ENCODE data around the gene ZNF3.

The ZNF3 gene

GRCh38 chr7:100085515-100085914 lies 4.0 kb upstream of the ZNF3 start:
- Histone ChIP-seq H3K36me3 (ENCODE audit: control insufficient read depth, insufficient read depth, low read length) (peaks cover 3% of the 10 kb centered on the region), H3K9ac (ENCODE audit: low read length) (no peak overlapping the region), H3K4me3 (ENCODE audit: low read depth, low read length) (no peak overlapping the region), H3K9me3 (ENCODE audit: control insufficient read depth, insufficient read depth, low read depth, low read length) (no peaks in the 10 kb centered on the region), H3K4me1 (ENCODE audit: control insufficient read depth, insufficient read depth, low read length) (peaks cover 19% of the 10 kb centered on the region), H3K27ac (ENCODE audit: low read depth, low read length) (no peak overlapping the region), H3K27me3 (ENCODE audit: control insufficient read depth, insufficient read depth, low read length) (no peaks in the 10 kb centered on the region)

GRCh38 chr7:100082978-100083377 lies 1.5 kb upstream of the ZNF3 start:
- Histone ChIP-seq H3K9me3 (ENCODE audit: control insufficient read depth, insufficient read depth, low read depth, low read length) (no peaks in the 10 kb centered on the region), H3K27me3 (ENCODE audit: control insufficient read depth, insufficient read depth, low read length) (no peaks in the 10 kb centered on the region), H3K9ac (ENCODE audit: low read length) (no peak overlapping the region), H3K36me3 (ENCODE audit: control insufficient read depth, insufficient read depth, low read length) (peaks cover 21% of the 10 kb centered on the region), H3K4me1 (ENCODE audit: control insufficient read depth, insufficient read depth, low read length) (peaks cover 13% of the 10 kb centered on the region), H3K4me3 (ENCODE audit: low read depth, low read length) (peak overlapping the region; percentile 57; the same call in 1 of the 2 replicates), H3K27ac (ENCODE audit: low read depth, low read length) (no peak overlapping the region)

GRCh38 chr7:100080907-100081534 lies 502 bp downstream of the ZNF3 start:
- Histone ChIP-seq H3K4me3 (ENCODE audit: low read depth, low read length) (peak overlapping the region; percentile 94), H3K9me3 (ENCODE audit: control insufficient read depth, insufficient read depth, low read depth, low read length) (peaks cover 4% of the 10 kb centered on the region; the same call in 1 of the 2 replicates), H3K4me1 (ENCODE audit: control insufficient read depth, insufficient read depth, low read length) (peaks cover 13% of the 10 kb centered on the region), H3K9ac (ENCODE audit: low read length) (peak overlapping the region; percentile 97), H3K27ac (ENCODE audit: low read depth, low read length) (peak overlapping the region; percentile 86), H3K36me3 (ENCODE audit: control insufficient read depth, insufficient read depth, low read length) (peaks cover 41% of the 10 kb centered on the region), H3K27me3 (ENCODE audit: control insufficient read depth, insufficient read depth, low read length) (no peaks in the 10 kb centered on the region)

GRCh38 chr7:100079024-100079560 lies 2.4 kb downstream of the ZNF3 start:
- no peak overlapping the region for H3K9ac ChIP-seq (ENCODE audit: low read length)
- H3K27me3 ChIP-seq (ENCODE audit: control insufficient read depth, insufficient read depth, low read length), result no peaks in the 10 kb centered on the region
- peaks cover 13% of the 10 kb centered on the region for H3K4me1 ChIP-seq (ENCODE audit: control insufficient read depth, insufficient read depth, low read length)
- H3K9me3 ChIP-seq (ENCODE audit: control insufficient read depth, insufficient read depth, low read depth, low read length), result peaks cover 20% of the 10 kb centered on the region
- no peak overlapping the region for H3K4me3 ChIP-seq (ENCODE audit: low read depth, low read length)
- H3K36me3 ChIP-seq (ENCODE audit: control insufficient read depth, insufficient read depth, low read length), result peaks cover 60% of the 10 kb centered on the region
- H3K27ac ChIP-seq (ENCODE audit: low read depth, low read length), result no peak overlapping the region

DNA sequence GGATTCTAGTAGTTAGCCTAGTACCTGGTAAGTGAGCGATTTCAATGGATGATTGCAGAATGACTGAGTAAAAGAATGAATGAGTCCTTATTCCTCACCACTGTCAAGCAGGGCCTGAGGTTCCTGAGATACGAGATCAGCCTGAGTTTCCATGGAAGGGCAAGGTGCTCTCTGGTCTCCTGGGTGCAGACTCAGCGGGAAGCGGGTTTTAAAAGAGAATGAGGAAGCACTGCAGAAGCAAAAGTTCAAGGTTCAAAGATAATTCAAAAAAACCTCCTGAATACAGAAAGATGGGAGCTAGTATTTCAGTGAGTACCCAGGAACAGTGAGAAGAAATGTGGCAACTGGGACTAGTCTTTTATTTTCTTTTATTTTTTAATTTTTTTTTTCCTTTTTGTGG lies 4.3 kb downstream of the ZNF3 start:
- peaks cover 37% of the 10 kb centered on the region for H3K9me3 ChIP-seq (ENCODE audit: control insufficient read depth, insufficient read depth, low read depth, low read length)
- no peak overlapping the region for H3K9ac ChIP-seq (ENCODE audit: low read length)
- peaks cover 79% of the 10 kb centered on the region for H3K36me3 ChIP-seq (ENCODE audit: control insufficient read depth, insufficient read depth, low read length)

DNA sequence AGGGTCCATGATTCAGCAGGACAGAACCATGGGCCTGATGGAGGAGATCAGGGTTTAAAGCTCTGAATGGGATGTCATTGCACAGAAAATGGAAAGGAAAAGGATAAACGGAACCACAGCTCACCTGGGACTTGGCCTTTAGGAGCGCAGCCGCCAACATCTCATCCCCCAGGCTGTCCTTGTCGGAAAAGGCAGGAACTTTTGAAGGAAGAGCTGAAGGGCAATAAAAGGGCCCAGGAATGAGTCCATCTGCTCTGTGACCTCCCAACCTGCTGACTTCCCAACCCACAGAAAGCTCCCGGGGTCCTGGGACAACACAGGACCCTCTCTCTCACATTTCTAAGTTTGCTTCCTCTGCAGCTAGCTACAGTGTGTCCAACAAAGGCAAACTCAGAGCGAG lies 6.1 kb downstream of the ZNF3 start:
- peaks cover 55% of the 10 kb centered on the region for H3K9me3 ChIP-seq (ENCODE audit: control insufficient read depth, insufficient read depth, low read depth, low read length)

More for the DNA sequence above, 4.3 kb downstream of the ZNF3 start:
- H3K27me3 ChIP-seq (ENCODE audit: control insufficient read depth, insufficient read depth, low read length), result no peaks in the 10 kb centered on the region
- peaks cover 4% of the 10 kb centered on the region; the same call in 1 of the 2 replicates for H3K4me1 ChIP-seq (ENCODE audit: control insufficient read depth, insufficient read depth, low read length)
- no peak overlapping the region for H3K4me3 ChIP-seq (ENCODE audit: low read depth, low read length)
- no peak overlapping the region for H3K27ac ChIP-seq (ENCODE audit: low read depth, low read length)

GRCh38 chr7:100074841-100075240 lies 6.7 kb downstream of the ZNF3 start:
- H3K9me3 ChIP-seq (ENCODE audit: control insufficient read depth, insufficient read depth, low read depth, low read length), result peaks cover 61% of the 10 kb centered on the region
- H3K4me3 ChIP-seq (ENCODE audit: low read depth, low read length), result no peak overlapping the region
- peaks cover 98% of the 10 kb centered on the region for H3K36me3 ChIP-seq (ENCODE audit: control insufficient read depth, insufficient read depth, low read length)
- no peak overlapping the region for H3K27ac ChIP-seq (ENCODE audit: low read depth, low read length)
- no peaks in the 10 kb centered on the region for H3K4me1 ChIP-seq (ENCODE audit: control insufficient read depth, insufficient read depth, low read length)
- H3K27me3 ChIP-seq (ENCODE audit: control insufficient read depth, insufficient read depth, low read length), result no peaks in the 10 kb centered on the region
- H3K9ac ChIP-seq (ENCODE audit: low read length), result no peak overlapping the region

More for the DNA sequence above, 6.1 kb downstream of the ZNF3 start:
- H3K9ac ChIP-seq (ENCODE audit: low read length), result no peak overlapping the region
- H3K4me3 ChIP-seq (ENCODE audit: low read depth, low read length), result no peak overlapping the region
- H3K27ac ChIP-seq (ENCODE audit: low read depth, low read length), result no peak overlapping the region
- peaks cover 4% of the 10 kb centered on the region; the same call in 1 of the 2 replicates for H3K4me1 ChIP-seq (ENCODE audit: control insufficient read depth, insufficient read depth, low read length)
- H3K36me3 ChIP-seq (ENCODE audit: control insufficient read depth, insufficient read depth, low read length), result peaks cover 97% of the 10 kb centered on the region
- H3K27me3 ChIP-seq (ENCODE audit: control insufficient read depth, insufficient read depth, low read length), result no peaks in the 10 kb centered on the region

GRCh38 chr7:100072462-100072861 lies 9.1 kb downstream of the ZNF3 start:
- Histone ChIP-seq H3K9ac (ENCODE audit: low read length) (no peak overlapping the region), H3K9me3 (ENCODE audit: control insufficient read depth, insufficient read depth, low read depth, low read length) (peaks cover 63% of the 10 kb centered on the region), H3K27ac (ENCODE audit: low read depth, low read length) (no peak overlapping the region), H3K4me3 (ENCODE audit: low read depth, low read length) (no peak overlapping the region), H3K4me1 (ENCODE audit: control insufficient read depth, insufficient read depth, low read length) (no peaks in the 10 kb centered on the region), H3K36me3 (ENCODE audit: control insufficient read depth, insufficient read depth, low read length) (peaks cover 92% of the 10 kb centered on the region), H3K27me3 (ENCODE audit: control insufficient read depth, insufficient read depth, low read length) (no peaks in the 10 kb centered on the region)

DNA sequence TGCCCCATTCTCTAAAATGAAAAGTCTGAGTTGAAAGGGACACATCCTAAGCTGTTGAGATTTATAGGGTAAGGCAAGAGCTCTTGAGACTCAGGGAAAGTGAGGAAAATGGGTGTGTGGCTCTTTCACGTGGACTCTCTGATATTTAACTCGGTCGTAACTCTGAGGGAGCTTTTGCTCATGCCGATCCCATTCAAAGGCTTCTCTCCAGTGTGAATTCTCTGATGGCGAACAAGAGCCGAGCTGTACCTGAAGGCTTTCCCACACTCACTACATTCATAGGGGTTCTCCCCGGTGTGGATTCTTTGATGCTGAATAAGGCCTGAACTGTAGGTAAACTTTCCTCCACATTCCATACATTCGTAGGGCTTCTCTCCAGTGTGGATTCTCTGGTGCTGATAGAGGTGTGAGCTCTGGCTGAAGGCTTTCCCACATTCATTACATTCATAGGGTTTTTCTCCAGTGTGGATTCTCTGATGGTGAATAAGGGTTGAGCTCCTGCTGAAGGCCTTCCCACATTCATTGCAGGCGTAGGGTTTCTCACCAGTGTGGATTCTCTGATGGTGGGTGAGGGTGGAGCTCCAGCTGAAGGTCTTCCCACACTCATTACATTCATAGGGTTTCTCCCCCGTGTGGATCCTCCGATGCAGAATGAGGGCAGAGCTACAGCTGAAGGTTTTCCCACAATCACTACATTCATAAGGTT lies 10.4 kb downstream of the ZNF3 start:
- no peaks in the 10 kb centered on the region for H3K27me3 ChIP-seq (ENCODE audit: control insufficient read depth, insufficient read depth, low read length)
- H3K9me3 ChIP-seq (ENCODE audit: control insufficient read depth, insufficient read depth, low read depth, low read length), result peaks cover 60% of the 10 kb centered on the region
- peaks cover 80% of the 10 kb centered on the region for H3K36me3 ChIP-seq (ENCODE audit: control insufficient read depth, insufficient read depth, low read length)
- H3K4me1 ChIP-seq (ENCODE audit: control insufficient read depth, insufficient read depth, low read length), result no peaks in the 10 kb centered on the region
- no peak overlapping the region for H3K4me3 ChIP-seq (ENCODE audit: low read depth, low read length)
- H3K9ac ChIP-seq (ENCODE audit: low read length), result no peak overlapping the region
- H3K27ac ChIP-seq (ENCODE audit: low read depth, low read length), result no peak overlapping the region

DNA sequence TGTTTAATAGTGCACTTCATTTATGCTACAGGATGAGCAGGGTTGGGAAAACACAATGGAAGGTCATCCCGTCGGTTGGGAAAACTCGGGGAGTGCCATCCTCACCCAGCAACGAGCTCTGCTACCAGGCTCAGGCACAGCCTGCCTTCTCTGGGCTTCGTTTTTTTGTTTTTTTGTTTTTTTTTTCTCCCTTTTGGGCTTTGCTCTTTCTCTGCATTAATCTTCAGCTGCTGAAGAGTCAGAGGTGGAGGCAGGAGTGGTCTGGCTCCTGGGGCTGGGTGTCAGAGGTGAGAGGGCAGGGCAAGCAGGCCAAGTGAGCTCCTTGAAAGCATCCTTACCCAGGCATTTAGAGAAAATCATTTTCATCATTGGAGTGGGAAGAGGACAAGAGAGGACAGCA lies 11.5 kb downstream of the ZNF3 start:
- Histone ChIP-seq H3K4me3 (ENCODE audit: low read depth, low read length) (no peak overlapping the region), H3K9ac (ENCODE audit: low read length) (no peak overlapping the region), H3K4me1 (ENCODE audit: control insufficient read depth, insufficient read depth, low read length) (no peaks in the 10 kb centered on the region), H3K27ac (ENCODE audit: low read depth, low read length) (no peak overlapping the region), H3K9me3 (ENCODE audit: control insufficient read depth, insufficient read depth, low read depth, low read length) (peaks cover 52% of the 10 kb centered on the region), H3K27me3 (ENCODE audit: control insufficient read depth, insufficient read depth, low read length) (no peaks in the 10 kb centered on the region), H3K36me3 (ENCODE audit: control insufficient read depth, insufficient read depth, low read length) (peaks cover 76% of the 10 kb centered on the region)

DNA sequence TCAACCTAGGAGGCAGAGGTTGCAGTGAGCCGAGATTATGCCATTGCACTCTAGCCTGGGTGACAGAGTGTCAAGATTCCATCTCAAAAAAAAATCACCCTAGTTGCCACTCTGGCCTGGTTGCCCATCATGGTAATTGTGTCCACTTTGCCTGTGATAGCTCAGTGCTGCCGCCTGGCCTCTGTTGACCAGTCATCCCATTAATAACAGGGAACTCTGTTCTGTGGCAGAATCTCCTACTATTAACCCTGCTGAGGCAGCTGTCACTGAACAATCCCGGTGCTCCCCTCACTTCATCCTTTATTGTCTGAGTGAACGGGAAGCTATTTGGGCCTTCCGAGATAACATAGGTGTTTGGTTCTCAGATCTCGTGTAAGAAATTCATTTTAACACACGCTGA lies 14.6 kb downstream of the ZNF3 start:
- no peak overlapping the region for H3K4me3 ChIP-seq (ENCODE audit: low read depth, low read length)
- H3K9ac ChIP-seq (ENCODE audit: low read length), result no peak overlapping the region
- H3K27me3 ChIP-seq (ENCODE audit: control insufficient read depth, insufficient read depth, low read length), result no peaks in the 10 kb centered on the region
- peaks cover 71% of the 10 kb centered on the region for H3K36me3 ChIP-seq (ENCODE audit: control insufficient read depth, insufficient read depth, low read length)
- H3K4me1 ChIP-seq (ENCODE audit: control insufficient read depth, insufficient read depth, low read length), result no peaks in the 10 kb centered on the region
- peaks cover 23% of the 10 kb centered on the region for H3K9me3 ChIP-seq (ENCODE audit: control insufficient read depth, insufficient read depth, low read depth, low read length)
- no peak overlapping the region for H3K27ac ChIP-seq (ENCODE audit: low read depth, low read length)

All from HUES6 (cell line).